ES-I3 (cell line): ENCODE measurements around the gene TEX35.
A peak's percentile ranks its signal among the peaks of the same experiment; 100 is the strongest.

Source experiments
- H3K36me3 ChIP-seq: 2 replicates; pipeline ENCODE4 v1.6.1; 2013; ENCODE audit warnings: mild to moderate bottlenecking, low read length, control low read depth, moderate library complexity; ENCODE audit not compliant: insufficient read depth
- H3K4me1 ChIP-seq: 2 replicates; pipeline ENCODE4 v1.6.1; 2013; ENCODE audit warnings: mild to moderate bottlenecking, control low read depth, low read length; ENCODE audit not compliant: insufficient read depth
- H3K9ac ChIP-seq: 2 replicates; pipeline ENCODE4 v1.6.1; 2013; ENCODE audit warnings: low read depth, mild to moderate bottlenecking, low read length, moderate library complexity
- H3K9me3 ChIP-seq: 2 replicates; pipeline ENCODE4 v1.6.1; 2013; ENCODE audit warnings: mild to moderate bottlenecking, low read length, moderate library complexity; ENCODE audit not compliant: control insufficient read depth, insufficient read depth

Gene TEX35

DNA sequence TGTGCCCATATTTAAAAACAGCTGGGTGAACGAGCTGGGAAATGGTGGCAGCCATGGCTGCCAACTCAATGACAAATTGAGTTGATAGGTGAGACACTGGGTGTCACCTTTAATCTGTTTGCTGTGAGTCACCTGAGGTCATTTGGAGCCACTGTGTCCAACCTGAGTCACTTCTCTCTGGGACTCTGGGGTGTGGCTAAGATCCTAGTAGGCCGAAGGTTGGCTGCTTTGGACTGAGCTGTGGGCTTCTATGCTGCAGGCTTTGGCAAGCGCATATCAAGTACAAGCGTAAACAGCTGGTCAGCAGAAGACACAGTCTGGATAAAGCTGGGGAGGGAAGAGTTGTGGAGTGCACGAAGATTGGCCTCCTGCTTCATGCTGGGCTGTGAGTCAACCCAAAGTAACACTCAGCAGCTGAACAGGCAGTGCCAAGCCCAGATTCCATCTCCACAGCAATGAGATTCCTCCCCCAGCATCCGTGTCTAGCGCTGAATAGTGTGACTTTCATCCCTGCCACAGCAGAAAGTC is 24.0 kb downstream of the TEX35 start:
- H3K4me1 ChIP-seq: peaks cover 6% of the 10 kb centered on the region; the same call in 1 of the 2 replicates
- H3K9me3 ChIP-seq: no peaks in the 10 kb centered on the region
- H3K9ac ChIP-seq: no peak overlapping the region
- H3K36me3 ChIP-seq: no peaks in the 10 kb centered on the region

DNA sequence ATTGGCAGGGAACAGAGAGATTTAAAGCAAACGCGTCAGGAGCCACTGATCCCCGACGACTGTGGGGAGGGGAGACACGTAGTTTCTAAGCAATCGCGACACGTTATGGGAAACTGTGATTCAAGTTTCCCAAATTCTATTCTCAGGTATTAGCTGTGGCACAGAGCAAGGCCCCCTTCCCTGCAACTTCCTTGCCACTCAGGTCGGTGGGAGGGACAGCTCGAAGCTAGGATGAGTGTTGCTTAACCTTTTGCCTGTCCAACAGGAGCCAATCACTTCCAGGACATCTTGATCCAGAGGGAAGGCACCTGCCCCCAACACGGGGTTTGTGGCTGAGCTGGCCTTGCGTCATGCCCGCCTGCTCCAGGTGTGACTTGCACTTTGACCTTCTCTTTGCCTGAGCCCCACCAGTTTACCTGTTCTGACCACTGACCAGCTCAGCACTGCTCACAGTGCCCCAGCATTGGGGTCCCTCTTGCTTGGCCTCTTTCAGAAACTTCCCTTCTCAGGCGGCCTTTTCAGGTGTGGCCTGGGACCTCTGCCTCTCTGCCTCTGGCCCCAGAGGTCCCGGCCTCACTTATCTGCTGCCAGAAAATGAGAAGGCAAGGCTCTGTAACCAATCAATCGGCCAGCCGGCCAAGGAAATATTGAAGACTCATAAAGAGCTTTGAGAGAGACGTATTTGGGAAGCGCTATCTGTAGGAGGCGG is 24.6 kb downstream of the TEX35 start:
- no peaks in the 10 kb centered on the region for H3K36me3 ChIP-seq
- H3K9me3 ChIP-seq: no peaks in the 10 kb centered on the region
- H3K4me1 ChIP-seq: peaks cover 6% of the 10 kb centered on the region; the same call in 1 of the 2 replicates
- H3K9ac ChIP-seq: no peak overlapping the region

DNA sequence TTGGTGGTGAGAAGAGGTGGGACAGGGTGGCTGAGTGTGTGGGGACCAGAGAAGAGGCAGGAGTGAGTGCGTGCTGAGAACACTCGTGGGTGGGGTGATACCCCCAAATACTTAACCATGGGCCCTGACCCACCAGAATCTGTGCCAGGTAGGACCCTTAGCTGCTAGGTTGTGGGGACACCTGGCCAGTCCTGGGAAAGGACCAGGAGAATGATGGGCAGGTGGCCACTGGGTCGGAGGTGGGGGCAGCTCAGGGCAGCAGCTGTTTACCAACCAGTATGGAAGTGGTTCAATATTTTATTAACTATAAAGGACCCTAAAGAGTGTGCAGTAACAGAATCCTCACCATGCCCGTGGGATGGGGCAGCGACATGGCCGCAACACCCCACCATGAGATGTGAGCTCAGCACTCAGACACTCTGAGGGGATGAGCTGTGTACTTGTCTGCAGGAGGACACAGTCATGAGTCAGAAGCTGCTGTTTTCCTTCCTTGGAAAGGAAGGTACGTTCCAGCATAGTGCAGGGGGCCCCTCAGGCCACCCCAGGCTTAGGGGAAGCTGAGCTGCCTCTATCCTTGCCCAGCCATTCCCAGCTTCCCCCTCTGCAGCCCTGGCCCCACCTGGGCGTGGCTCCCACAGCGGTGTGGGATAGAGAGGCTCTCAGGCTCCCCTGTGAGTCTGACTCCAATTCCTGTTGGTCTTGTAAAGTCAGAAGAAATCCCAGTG is 25.4 kb downstream of the TEX35 start:
- no peaks in the 10 kb centered on the region for H3K9me3 ChIP-seq
- H3K9ac ChIP-seq: no peak overlapping the region
- H3K36me3 ChIP-seq: no peaks in the 10 kb centered on the region
- H3K4me1 ChIP-seq: peaks cover 6% of the 10 kb centered on the region; the same call in 1 of the 2 replicates

DNA sequence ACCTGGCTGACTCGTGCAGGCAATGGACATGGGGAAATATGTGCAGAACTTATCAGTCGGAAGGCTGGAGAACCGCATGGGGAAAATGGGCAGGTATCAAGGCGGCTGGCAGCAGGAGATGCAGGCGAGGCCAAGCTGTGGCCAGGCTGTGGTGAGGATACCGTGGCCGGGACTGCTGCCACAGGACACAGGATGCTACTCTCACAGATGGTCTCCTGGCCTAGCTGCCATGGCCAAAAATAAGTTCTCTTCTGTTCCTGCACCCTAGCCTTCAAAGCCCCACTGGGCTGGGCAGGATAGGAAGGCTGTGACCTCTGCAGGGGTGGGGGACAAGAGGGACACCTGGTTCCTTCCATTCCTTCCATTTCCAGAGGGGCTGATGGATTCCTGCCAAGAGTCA is 26.4 kb downstream of the TEX35 start:
- Histone ChIP-seq H3K4me1 (peaks cover 6% of the 10 kb centered on the region; the same call in 1 of the 2 replicates), H3K36me3 (no peaks in the 10 kb centered on the region), H3K9ac (no peak overlapping the region), H3K9me3 (no peaks in the 10 kb centered on the region)

DNA sequence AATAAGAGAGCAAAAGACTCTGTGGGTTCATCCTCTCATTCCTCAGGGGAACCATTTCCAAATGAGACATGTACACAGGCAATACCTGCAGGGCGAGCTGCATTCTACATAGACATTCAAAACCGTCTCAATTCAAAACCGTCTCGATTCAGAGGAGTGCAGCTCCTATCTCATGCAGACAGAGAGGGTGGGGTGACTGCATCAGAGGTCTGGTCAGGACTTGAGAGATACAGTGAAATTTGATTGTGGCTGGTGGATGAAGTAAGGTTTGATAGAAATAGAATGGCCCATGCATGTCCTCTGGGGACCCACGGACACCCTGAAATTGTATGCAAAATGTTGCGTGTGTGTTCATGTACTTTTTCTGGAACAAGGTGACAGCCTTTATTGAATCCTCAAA is 27.3 kb downstream of the TEX35 start:
- H3K9me3 ChIP-seq: no peaks in the 10 kb centered on the region
- H3K36me3 ChIP-seq: no peaks in the 10 kb centered on the region
- H3K4me1 ChIP-seq: peaks cover 6% of the 10 kb centered on the region; the same call in 1 of the 2 replicates
- no peak overlapping the region for H3K9ac ChIP-seq

DNA sequence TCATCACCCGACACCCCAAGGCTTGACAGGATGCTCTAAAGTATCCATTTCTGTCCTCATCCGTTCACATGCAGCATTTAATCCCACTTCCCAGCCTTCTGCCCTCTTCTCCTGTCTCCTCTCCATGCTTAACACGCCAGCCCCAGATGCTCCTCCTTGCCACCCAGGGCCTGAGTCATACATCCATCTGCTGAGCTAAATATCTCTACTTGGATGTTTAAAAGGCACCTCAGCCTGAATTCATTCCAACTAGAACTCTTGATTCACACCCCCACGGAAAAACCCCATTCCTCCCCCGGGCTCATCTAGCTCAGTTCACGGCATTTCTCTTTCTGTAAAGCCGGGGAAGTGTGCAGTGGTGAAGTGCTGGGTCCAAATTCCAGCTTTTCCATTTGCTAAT is 27.7 kb downstream of the TEX35 start:
- Histone ChIP-seq H3K9ac (no peak overlapping the region), H3K4me1 (peaks cover 6% of the 10 kb centered on the region; the same call in 1 of the 2 replicates), H3K36me3 (no peaks in the 10 kb centered on the region), H3K9me3 (no peaks in the 10 kb centered on the region)

DNA sequence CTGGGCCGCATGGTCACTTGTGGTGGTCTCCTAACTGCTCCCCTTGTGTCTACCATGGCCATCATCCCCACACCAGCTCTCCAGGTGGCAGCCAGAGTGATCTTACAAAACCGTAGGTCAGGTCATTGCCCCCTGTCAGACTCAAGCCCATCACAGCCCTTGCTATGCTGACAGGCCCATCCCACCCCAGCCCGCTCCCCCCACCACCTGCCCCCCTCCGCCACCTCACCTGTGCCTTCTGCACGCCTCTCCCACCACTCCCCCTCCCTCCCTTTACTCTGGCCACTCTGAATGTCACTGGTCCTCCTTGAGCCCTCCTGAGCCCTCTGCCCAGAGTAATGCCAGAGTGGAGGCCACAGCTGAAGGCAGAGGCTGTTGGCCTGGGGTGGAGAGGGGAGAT is 28.5 kb downstream of the TEX35 start:
- peak overlapping the region; percentile 91 for H3K9ac ChIP-seq
- H3K4me1 ChIP-seq: peaks cover 6% of the 10 kb centered on the region; the same call in 1 of the 2 replicates
- no peaks in the 10 kb centered on the region for H3K36me3 ChIP-seq

DNA sequence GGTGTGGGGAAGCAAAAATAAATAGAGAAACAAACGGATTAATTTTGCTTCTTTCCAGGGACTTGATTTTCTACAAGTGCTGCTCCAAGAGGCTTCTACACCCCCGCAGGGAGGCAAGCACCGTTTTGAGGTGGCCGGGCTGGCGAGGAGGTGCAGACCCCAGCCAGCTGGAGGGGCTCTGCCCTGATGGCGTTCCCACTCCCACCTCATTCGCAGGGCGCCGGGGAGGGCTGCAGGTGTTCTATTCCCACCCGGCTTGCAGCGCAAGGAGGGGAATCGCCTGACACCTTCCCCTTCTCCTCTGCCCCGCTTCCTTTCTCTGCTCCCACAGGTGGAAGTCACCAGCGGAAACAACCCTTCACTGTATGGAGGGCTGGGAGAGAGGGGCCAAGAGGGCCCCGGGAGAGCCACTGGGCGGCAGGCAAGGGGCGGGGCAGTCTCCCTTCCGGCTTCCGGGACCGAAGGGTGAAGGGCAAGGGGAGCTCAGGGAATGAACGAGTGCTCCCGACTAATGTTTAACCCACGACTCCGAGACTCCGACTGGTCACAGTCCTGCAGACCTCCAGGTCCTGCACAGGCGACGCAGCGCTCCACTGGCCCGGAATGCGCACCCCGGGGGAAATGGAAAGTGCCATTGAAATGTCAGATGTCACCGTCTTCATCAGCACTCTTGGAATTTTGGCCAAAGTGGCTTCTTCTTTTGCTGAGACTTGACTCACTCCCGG is 29.1 kb downstream of the TEX35 start:
- Histone ChIP-seq H3K4me1 (peaks cover 6% of the 10 kb centered on the region; the same call in 1 of the 2 replicates), H3K9ac (peak overlapping the region; percentile 91), H3K36me3 (no peaks in the 10 kb centered on the region)

More for the DNA sequence above, 28.5 kb downstream of the TEX35 start:
- no peaks in the 10 kb centered on the region for H3K9me3 ChIP-seq

DNA sequence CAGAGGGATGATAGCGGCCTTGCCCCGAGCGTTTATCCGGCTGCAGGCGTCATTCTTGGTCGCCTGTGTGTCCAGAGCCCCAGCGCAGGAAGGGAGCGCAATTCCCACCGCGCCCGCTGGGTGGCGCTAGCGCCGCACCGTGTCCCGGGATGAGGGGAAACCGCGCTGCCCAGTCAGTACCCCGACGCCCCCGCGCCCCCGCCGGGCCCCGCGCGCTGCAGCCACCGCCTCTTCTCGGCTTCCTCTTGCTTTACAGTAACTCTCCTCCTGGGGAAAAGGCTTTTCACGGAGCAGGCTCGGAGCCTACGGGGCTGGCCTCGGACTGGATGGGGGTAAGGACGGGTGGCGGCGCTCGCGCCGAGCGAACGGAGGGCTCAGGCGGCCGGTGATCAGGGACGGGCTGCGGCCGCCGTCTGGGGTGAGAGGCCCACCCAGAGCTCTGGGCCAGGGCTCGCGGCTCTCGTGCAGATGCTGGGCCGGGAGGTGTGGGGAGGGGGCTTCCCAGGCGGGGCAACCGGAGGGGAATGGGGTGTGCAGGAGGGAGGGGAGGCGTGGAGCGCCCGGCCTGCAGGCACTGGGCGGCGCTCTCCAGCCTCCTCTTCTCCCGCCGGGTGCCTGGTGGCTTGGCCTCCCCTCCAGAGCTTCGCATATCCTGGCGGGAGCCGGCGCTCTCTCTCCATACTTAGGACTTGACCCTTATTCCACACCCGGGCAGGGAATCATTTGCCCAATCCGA is 29.8 kb downstream of the TEX35 start:
- no peaks in the 10 kb centered on the region for H3K9me3 ChIP-seq
- peaks cover 6% of the 10 kb centered on the region; the same call in 1 of the 2 replicates for H3K4me1 ChIP-seq
- no peaks in the 10 kb centered on the region for H3K36me3 ChIP-seq
- H3K9ac ChIP-seq: peak overlapping the region; percentile 91

More for the DNA sequence above, 29.1 kb downstream of the TEX35 start:
- no peaks in the 10 kb centered on the region for H3K9me3 ChIP-seq

DNA sequence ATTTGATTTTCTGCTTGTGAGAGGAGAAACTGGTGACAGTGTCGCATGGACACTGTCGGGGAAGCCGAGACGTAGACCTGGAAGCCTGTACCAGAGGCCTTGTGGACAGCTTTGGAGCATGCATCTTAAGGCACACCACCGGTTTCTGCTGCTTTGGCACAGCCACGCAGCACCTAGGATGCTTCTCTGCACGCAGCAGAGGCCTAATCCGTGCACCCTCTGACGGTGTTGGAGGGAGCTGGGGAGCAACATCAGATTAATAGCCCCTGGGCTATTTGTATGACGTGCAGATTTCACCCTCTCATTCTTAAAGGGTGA is 30.3 kb downstream of the TEX35 start:
- Histone ChIP-seq H3K9me3 (no peaks in the 10 kb centered on the region), H3K36me3 (no peaks in the 10 kb centered on the region), H3K9ac (peak overlapping the region; percentile 91), H3K4me1 (peaks cover 6% of the 10 kb centered on the region; the same call in 1 of the 2 replicates)

DNA sequence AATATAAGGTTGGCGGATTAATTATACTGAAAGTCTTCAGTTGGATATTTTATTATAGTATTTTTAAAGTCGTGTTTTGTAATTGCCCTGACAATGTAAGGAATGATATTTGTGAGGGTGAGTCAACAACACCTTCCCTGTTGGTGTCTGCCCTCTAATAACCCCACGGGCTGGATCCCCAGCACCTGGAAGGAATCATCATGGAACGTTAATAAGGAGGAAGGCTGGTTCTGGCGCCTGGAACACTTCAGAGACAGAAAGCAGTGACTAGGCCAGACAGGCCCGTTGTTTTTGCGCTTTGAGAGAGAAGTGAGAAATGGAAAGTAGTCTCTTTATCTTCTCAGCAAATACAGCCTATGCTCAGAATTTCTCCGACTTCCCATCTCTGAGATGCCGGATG is 31.6 kb downstream of the TEX35 start:
- H3K9ac ChIP-seq: no peak overlapping the region
- H3K36me3 ChIP-seq: no peaks in the 10 kb centered on the region

DNA sequence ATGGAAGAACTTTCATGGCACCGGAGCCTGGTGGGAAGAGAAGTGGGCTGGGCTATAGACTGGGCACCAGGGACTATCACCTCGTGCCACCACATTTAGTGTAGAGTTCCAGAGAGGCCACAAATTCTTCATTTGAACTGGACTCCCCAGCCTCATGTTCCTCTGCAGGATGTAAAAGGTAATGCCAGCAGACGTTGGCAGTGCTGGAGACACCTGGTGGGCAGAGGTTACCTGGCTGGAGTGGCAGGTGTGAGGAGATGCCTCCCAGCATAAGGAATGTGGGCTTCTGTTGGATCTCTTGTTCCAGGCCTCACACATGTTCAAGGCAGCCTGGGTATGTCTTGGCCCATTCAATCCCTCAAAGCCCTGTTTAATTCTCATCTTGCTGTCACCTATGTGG is 35.2 kb downstream of the TEX35 start:
- Histone ChIP-seq H3K9me3 (no peaks in the 10 kb centered on the region), H3K36me3 (no peaks in the 10 kb centered on the region), H3K4me1 (no peaks in the 10 kb centered on the region), H3K9ac (no peak overlapping the region)

More for the DNA sequence above, 31.6 kb downstream of the TEX35 start:
- Histone ChIP-seq H3K4me1 (no peaks in the 10 kb centered on the region), H3K9me3 (no peaks in the 10 kb centered on the region)

DNA sequence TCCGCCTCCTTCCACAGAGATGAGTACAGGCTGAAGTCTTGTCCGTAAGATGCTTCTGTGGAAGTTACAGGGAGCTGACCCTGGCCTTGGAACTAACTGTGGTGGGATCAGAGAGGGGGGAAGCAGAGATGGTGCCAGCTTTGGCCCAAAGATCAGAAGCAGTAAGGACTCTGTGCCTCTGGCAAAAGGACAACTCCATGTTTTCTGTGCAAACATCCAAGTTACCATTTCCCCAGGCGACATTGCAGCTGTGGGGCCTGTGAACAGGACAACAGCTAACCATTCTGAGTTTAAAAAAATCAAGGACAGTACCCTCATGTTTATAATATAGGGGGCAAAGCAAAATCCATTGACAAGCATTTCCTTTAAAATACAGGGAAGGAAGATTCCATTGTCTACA is 38.4 kb downstream of the TEX35 start:
- H3K36me3 ChIP-seq: no peaks in the 10 kb centered on the region
- no peaks in the 10 kb centered on the region for H3K4me1 ChIP-seq
- no peaks in the 10 kb centered on the region for H3K9me3 ChIP-seq
- no peak overlapping the region for H3K9ac ChIP-seq

DNA sequence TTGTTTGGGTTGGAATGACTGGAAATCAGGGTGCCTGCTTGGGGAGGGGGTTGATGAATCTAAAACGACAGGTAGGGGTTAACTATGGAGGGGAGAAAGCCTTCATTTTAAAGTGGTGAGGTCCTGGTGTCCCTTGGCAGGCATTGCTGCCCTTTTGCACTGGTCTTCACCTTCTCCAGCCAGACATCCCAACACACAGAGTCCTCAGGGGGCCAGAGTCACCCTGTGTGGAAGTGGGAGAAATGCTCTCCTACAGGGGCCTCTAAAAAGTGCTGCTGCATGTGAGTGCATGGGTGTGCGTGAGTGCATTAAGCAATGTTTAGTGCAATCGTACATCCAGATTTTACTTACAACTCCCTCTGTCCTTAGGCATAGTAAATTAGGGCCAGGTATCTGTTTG is 39.0 kb downstream of the TEX35 start:
- no peaks in the 10 kb centered on the region for H3K4me1 ChIP-seq

More for the DNA sequence above, 39.0 kb downstream of the TEX35 start:
- Histone ChIP-seq H3K36me3 (no peaks in the 10 kb centered on the region), H3K9me3 (no peaks in the 10 kb centered on the region), H3K9ac (no peak overlapping the region)
